ENCODE results near the gene MYO15A.

DNA sequence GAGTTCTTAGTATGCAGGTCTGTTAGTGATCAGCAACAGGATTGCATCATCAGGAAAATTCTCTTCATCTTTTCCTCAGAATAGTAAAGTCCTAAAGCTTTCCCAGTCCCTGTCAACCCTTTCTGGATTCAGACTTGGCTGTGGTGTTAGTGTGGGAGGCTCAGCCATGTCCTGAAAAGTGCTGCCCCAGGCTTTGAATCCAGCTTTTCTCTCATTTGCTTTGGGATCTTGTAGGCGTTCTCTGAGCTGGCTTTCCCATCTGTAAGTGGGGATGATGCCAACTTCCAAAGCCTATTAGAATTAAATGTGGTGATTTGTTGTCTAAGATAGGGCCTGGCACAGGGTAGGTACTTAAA, 78.0 kb downstream of the MYO15A start:
- no peak for TF ChIP-seq POLR2A (IDR thresholded peaks at IDR 0.05)
- TF ChIP-seq, protein P1, sequence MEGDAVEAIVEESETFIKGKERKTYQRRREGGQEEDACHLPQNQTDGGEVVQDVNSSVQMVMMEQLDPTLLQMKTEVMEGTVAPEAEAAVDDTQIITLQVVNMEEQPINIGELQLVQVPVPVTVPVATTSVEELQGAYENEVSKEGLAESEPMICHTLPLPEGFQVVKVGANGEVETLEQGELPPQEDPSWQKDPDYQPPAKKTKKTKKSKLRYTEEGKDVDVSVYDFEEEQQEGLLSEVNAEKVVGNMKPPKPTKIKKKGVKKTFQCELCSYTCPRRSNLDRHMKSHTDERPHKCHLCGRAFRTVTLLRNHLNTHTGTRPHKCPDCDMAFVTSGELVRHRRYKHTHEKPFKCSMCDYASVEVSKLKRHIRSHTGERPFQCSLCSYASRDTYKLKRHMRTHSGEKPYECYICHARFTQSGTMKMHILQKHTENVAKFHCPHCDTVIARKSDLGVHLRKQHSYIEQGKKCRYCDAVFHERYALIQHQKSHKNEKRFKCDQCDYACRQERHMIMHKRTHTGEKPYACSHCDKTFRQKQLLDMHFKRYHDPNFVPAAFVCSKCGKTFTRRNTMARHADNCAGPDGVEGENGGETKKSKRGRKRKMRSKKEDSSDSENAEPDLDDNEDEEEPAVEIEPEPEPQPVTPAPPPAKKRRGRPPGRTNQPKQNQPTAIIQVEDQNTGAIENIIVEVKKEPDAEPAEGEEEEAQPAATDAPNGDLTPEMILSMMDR (IDR thresholded peaks at IDR 0.05), result no peak
